H1 (cell line): Measurements from ENCODE around the gene SRD5A3. TPM values are rescaled to one million over a fixed set of nuclear protein-coding genes. Genes with fewer than 3 reads are reported as not detected.

Experiments
- CTCF ChIA-PET: fragments of 300-600 bp; sonication (Branson Sonifier 250); formaldehyde crosslinking; loops from one replicate; lab custom pipeline; 2021; ENCODE audit not compliant: partially characterized antibody; lab: Charles Lee
- POLR2A ChIA-PET: fragments of 300-600 bp; sonication (Branson Sonifier 250); formaldehyde crosslinking; loops from one replicate; lab custom pipeline; 2021; ENCODE audit warnings: inconsistent platforms; ENCODE audit not compliant: partially characterized antibody; lab: Charles Lee
- DNase-seq, 2 experiments: peaks; one replicate each; pipeline versions ENCODE4 v3.0.0 to v3.0.0-alpha.2; 2010 to 2022; ENCODE audit warnings: low spot score in 2 of 2, low read depth in 1 of 2, mixed read lengths in 1 of 2
- FAIRE-seq: peaks from 2 replicates; lab custom pipeline; 2011; peaks lifted over from hg19 to GRCh38; lab: Jason Lieb, UNC
- H2AFZ ChIP-seq: 2 replicates; pipeline ENCODE4 v1.8.1; 2012; ENCODE audit warnings: low read length, inconsistent platforms
- H2AK5ac ChIP-seq: 2 replicates; pipeline ENCODE4 v1.6.1; 2013; ENCODE audit warnings: low read depth, low read length
- H2BK120ac ChIP-seq: replicated peaks from 2 replicates; pipeline ENCODE3; 2013; ENCODE audit warnings: low read depth, low read length, inconsistent platforms
- H2BK12ac ChIP-seq: 2 replicates; pipeline ENCODE4 v1.6.1; 2013; ENCODE audit warnings: low read depth, low read length
- H2BK15ac ChIP-seq: 2 replicates; pipeline ENCODE4 v1.6.1; 2013; ENCODE audit warnings: low read length
- H2BK20ac ChIP-seq: 2 replicates; pipeline ENCODE4 v1.6.1; 2013; ENCODE audit warnings: low read length
- H2BK5ac ChIP-seq: 2 replicates; pipeline ENCODE4 v1.6.1; 2013; ENCODE audit warnings: low read depth, low read length
- H3K14ac ChIP-seq: 2 replicates; pipeline ENCODE4 v1.6.1; 2013; ENCODE audit warnings: inconsistent platforms; ENCODE audit not compliant: insufficient read length
- H3K18ac ChIP-seq: 2 replicates; pipeline ENCODE4 v1.6.1; 2013; ENCODE audit warnings: low read length; ENCODE audit errors: extremely low read depth
- H3K23ac ChIP-seq: 2 replicates; pipeline ENCODE4 v1.6.1; 2013; ENCODE audit warnings: inconsistent platforms; ENCODE audit not compliant: insufficient read length
- H3K23me2 ChIP-seq: 2 replicates; pipeline ENCODE4 v1.6.1; 2013; ENCODE audit warnings: low read depth, low read length
- H3K27ac ChIP-seq: 2 replicates; pipeline ENCODE4 v1.6.1; 2011; ENCODE audit warnings: low read depth, low read length, inconsistent platforms
- H3K27me3 ChIP-seq, 4 experiments: replicated peaks in 1 of 4; 1 replicate in 1 of 4; 2 replicates in 3 of 4; pipeline versions ENCODE4 v1.6.1 to v1.8.1; 2011 to 2013; ENCODE audit warnings: low read length in 3 of 4, mild to moderate bottlenecking in 3 of 4, inconsistent platforms in 2 of 4, mixed read lengths in 2 of 4, moderate library complexity in 1 of 4; ENCODE audit not compliant: control insufficient read depth in 3 of 4, insufficient read depth in 3 of 4; ENCODE audit errors: extremely low read depth in 1 of 4
- H3K36me3 ChIP-seq, 4 experiments: 2 replicates each; pipeline versions ENCODE4 v1.6.1 to v1.8.1; 2011 to 2013; ENCODE audit warnings: mild to moderate bottlenecking in 4 of 4, low read length in 3 of 4, moderate library complexity in 2 of 4, control low read depth in 1 of 4, inconsistent platforms in 1 of 4; ENCODE audit not compliant: insufficient read depth in 4 of 4, control insufficient read depth in 2 of 4
- H3K4ac ChIP-seq: replicated peaks from 2 replicates; pipeline ENCODE3; 2013; ENCODE audit warnings: low read length, low read depth, mixed read lengths, inconsistent platforms; ENCODE audit not compliant: insufficient read length
- H3K4me1 ChIP-seq, 4 experiments: replicated peaks in 1 of 4; 1 replicate in 1 of 4; 2 replicates in 3 of 4; pipeline versions ENCODE4 v1.6.1 to v1.8.1; 2011 to 2013; ENCODE audit warnings: low read length in 3 of 4, inconsistent platforms in 2 of 4, mixed read lengths in 1 of 4; ENCODE audit not compliant: insufficient read depth in 4 of 4, control insufficient read depth in 3 of 4
- H3K4me2 ChIP-seq, 2 experiments: 2 replicates each; pipeline versions ENCODE4 v1.6.1 to v1.8.1; 2011 to 2013; ENCODE audit warnings: low read depth in 2 of 2, low read length in 2 of 2, control low read depth in 1 of 2, inconsistent platforms in 1 of 2, mild to moderate bottlenecking in 1 of 2; ENCODE audit not compliant: insufficient read depth in 1 of 2
- H3K4me3 ChIP-seq, 4 experiments: fragments of 200-600, 300-600 bp in 1 of 4; sonication (generic), shearing (Covaris generic), sonication (Bioruptor Twin) in 1 of 4; 2 replicates each; pipeline versions ENCODE4 v1.5.1 to v1.8.1; 2011 to 2016; ENCODE audit warnings: low read length in 4 of 4, low read depth in 3 of 4, control low read depth in 2 of 4, inconsistent platforms in 2 of 4, mild to moderate bottlenecking in 2 of 4, mixed read lengths in 1 of 4, moderate library complexity in 1 of 4; ENCODE audit not compliant: insufficient read depth in 2 of 4; ENCODE audit errors: extremely low read depth in 1 of 4
- H3K56ac ChIP-seq: replicated peaks from 2 replicates; pipeline ENCODE3; 2013; ENCODE audit warnings: low read depth, mild to moderate bottlenecking, mixed read lengths, low read length, inconsistent platforms; ENCODE audit not compliant: insufficient read length
- H3K79me1 ChIP-seq: 2 replicates; pipeline ENCODE4 v1.6.1; 2013; ENCODE audit warnings: low read depth, low read length, control low read depth
- H3K79me2 ChIP-seq, 2 experiments: 2 replicates each; pipeline versions ENCODE4 v1.6.1 to v1.8.1; 2012 to 2013; ENCODE audit warnings: low read length in 2 of 2, mild to moderate bottlenecking in 2 of 2, inconsistent platforms in 1 of 2; ENCODE audit not compliant: insufficient read depth in 2 of 2, control insufficient read depth in 1 of 2
- H3K9ac ChIP-seq, 4 experiments: replicated peaks in 1 of 4; 1 replicate in 1 of 4; 2 replicates in 3 of 4; pipeline versions ENCODE4 v1.6.1 to v1.8.1; 2011 to 2013; ENCODE audit warnings: low read depth in 3 of 4, low read length in 3 of 4, control low read depth in 2 of 4, mild to moderate bottlenecking in 2 of 4, moderate library complexity in 2 of 4, inconsistent platforms in 1 of 4; ENCODE audit errors: extremely low read depth in 1 of 4
- H3K9me3 ChIP-seq, 2 experiments: 2 replicates each; pipeline versions ENCODE4 v1.6.1 to v1.8.1; 2012 to 2013; ENCODE audit warnings: mild to moderate bottlenecking in 2 of 2, moderate library complexity in 2 of 2, control low read depth in 1 of 2, inconsistent platforms in 1 of 2, low read depth in 1 of 2, low read length in 1 of 2, mixed read lengths in 1 of 2; ENCODE audit not compliant: insufficient read depth in 2 of 2
- H4K20me1 ChIP-seq, 2 experiments: replicated peaks in 1 of 2; 2 replicates each; pipeline versions ENCODE3 to v1.8.1; 2011 to 2013; ENCODE audit warnings: inconsistent platforms in 2 of 2, low read length in 2 of 2, mild to moderate bottlenecking in 1 of 2; ENCODE audit not compliant: insufficient read depth in 2 of 2, control insufficient read depth in 1 of 2
- H4K5ac ChIP-seq: 2 replicates; pipeline ENCODE4 v1.6.1; 2013; ENCODE audit warnings: low read length, low read depth, mixed read lengths, inconsistent platforms; ENCODE audit not compliant: insufficient read length
- H4K8ac ChIP-seq: 2 replicates; pipeline ENCODE4 v1.8.0; 2013; ENCODE audit warnings: mild to moderate bottlenecking, moderate library complexity, low read length, inconsistent platforms; ENCODE audit not compliant: insufficient read depth; ENCODE audit errors: extremely low read depth
- H4K91ac ChIP-seq: replicated peaks from 2 replicates; pipeline ENCODE3; 2013; ENCODE audit warnings: low read length, mixed read lengths, inconsistent platforms; ENCODE audit not compliant: insufficient read length
- GABPA ChIP-seq: IDR thresholded peaks from 2 replicates; pipeline ENCODE4 v1.6.1; 2011; ENCODE audit warnings: mild to moderate bottlenecking, low read length, moderate library complexity, borderline replicate concordance; ENCODE audit not compliant: insufficient read depth
- KDM1A ChIP-seq: fragments of 200-600, 300-600 bp; sonication (generic); IDR thresholded peaks from 2 replicates; pipeline ENCODE4 v1.7.1; 2016; ENCODE audit warnings: mild to moderate bottlenecking, low read length, borderline replicate concordance
- KDM4A ChIP-seq: IDR thresholded peaks from one replicate; pipeline ENCODE4 v1.7.1; 2012; ENCODE audit warnings: low read depth, mild to moderate bottlenecking, moderate library complexity, low read length, inconsistent platforms; ENCODE audit not compliant: severe bottlenecking
- MAFK ChIP-seq: IDR thresholded peaks from 2 replicates; pipeline ENCODE4 v1.6.1; 2012; ENCODE audit warnings: low read depth, mild to moderate bottlenecking, improper control_type of control experiment, low read length
- SIX5 ChIP-seq: IDR thresholded peaks from 2 replicates; pipeline ENCODE4 v1.6.1; 2011; ENCODE audit warnings: mild to moderate bottlenecking, low read depth, low read length
- WGBS, 2 experiments: shearing (Covaris generic) in 1 of 2; methylation state at CpG; one replicate each; pipeline versions ENCODE4 v1.1.6 to v1.1.7; 2013 to 2015; ENCODE audit warnings: low lambda C conversion rate in 2 of 2, mixed read lengths in 2 of 2, inconsistent platforms in 1 of 2, low coverage in 1 of 2, missing lambda C conversion rate in 1 of 2; ENCODE audit not compliant: insufficient replicate concordance in 2 of 2, insufficient coverage in 1 of 2, insufficient read length in 1 of 2; ENCODE audit errors: extremely low coverage in 1 of 2, missing lambda C conversion rate in 1 of 2; 5-methylcytosine and 5-hydroxymethylcytosine counted together
- polyA plus RNA-seq, 7 experiments: library from polyadenylated mRNA; depleted of rRNA in 3 of 7; stranded (reverse) in 5 of 7; unstranded in 2 of 7; fragments of >200 nt in 5 of 7; fragments of 200-250 nt in 2 of 7; gene quantifications; 1 replicate in 5 of 7; 2 replicates in 1 of 7; 4 replicates in 1 of 7; pipeline versions ENCODE4 v1.2.1 to v1.2.3, GENCODE V29; 2011 to 2013; ENCODE audit warnings: missing spikeins in 2 of 7, mixed read lengths in 2 of 7
- total RNA-seq: library from RNA; stranded (reverse); fragmentation: NEBNext Ultra II Directional; extraction: Animal tissue kit (Norgen Biotek cat#: 25700); gene quantifications from 2 replicates; pipeline ENCODE4 v1.2.1, GENCODE V29; 2021

The SRD5A3 gene
- total and polyA plus RNA-seq, 2 of the 8 experiments (the other 6 are each of a cell fraction or from before 2014, with no cell fraction given) = 19.6 to 34.6 TPM

GRCh38 chr4:55385201-55385649 is 39.2 kb downstream of the SRD5A3 start:
- Histone ChIP-seq H2BK15ac (no peak overlapping the region), H4K8ac (no peak overlapping the region), H4K5ac (no peak overlapping the region), H4K20me1 (no peaks in the 10 kb centered on the region), H2BK5ac (no peak overlapping the region), H3K4me2 (no peak overlapping the region), H3K27ac (no peak overlapping the region), H2AK5ac (no peak overlapping the region), H2AFZ (no peak overlapping the region), H3K23me2 (no peaks in the 10 kb centered on the region)
- no peak for TF ChIP-seq MAFK
- no peak for TF ChIP-seq KDM1A
- TF ChIP-seq KDM4A = no peak
- TF ChIP-seq GABPA = no peak
- TF ChIP-seq SIX5 = no peak
- TF ChIP-seq, all 59 proteins: peak for 0
- no peak for DNase-seq
- H3K79me1 ChIP-seq = no peaks in the 10 kb centered on the region
- no peak overlapping the region for H3K4me3 ChIP-seq
- H4K91ac ChIP-seq = no peak overlapping the region
- H3K9me3 ChIP-seq = no peaks in the 10 kb centered on the region
- no peak overlapping the region for H2BK20ac ChIP-seq
- WGBS, 2 experiments = 90% methylated on average over 3 of the region's 3 CpGs; no CpG with 5 or more reads in 1 of the 2 experiments
- no peak overlapping the region for H3K23ac ChIP-seq
- no peak for FAIRE-seq
- no peak overlapping the region for H3K56ac ChIP-seq
- ChIA-PET CTCF (interaction anchor here (0.6 to 1.3 kb wide), 2 partner anchors 64 to 115 kb away, joined by 3 to 4 read pairs; no protein-coding TSS in a partner anchor), POLR2A (interaction anchor here (1.2 kb wide), 1 partner anchor 8 kb away, joined by 4 read pairs; no protein-coding TSS in a partner anchor)
- H3K9ac ChIP-seq = no peak overlapping the region
- no peak overlapping the region for H3K14ac ChIP-seq
- H2BK120ac ChIP-seq = no peak overlapping the region
- no peak overlapping the region for H2BK12ac ChIP-seq
- no peaks in the 10 kb centered on the region for H3K36me3 ChIP-seq
- no peaks in the 10 kb centered on the region for H3K27me3 ChIP-seq
- H3K18ac ChIP-seq = no peak overlapping the region
- no peaks in the 10 kb centered on the region for H3K4me1 ChIP-seq
- no peak overlapping the region for H3K4ac ChIP-seq
- no peaks in the 10 kb centered on the region for H3K79me2 ChIP-seq
